Small intestine (tissue), 7 donors: Measurements from ENCODE around the gene NR2F1. TPM values are rescaled to one million over a fixed set of nuclear protein-coding genes. Genes with fewer than 3 reads are reported as not detected.

ENCODE experiments used
- DNase-seq, 2 donors: peaks; one replicate each; pipeline versions ENCODE4 v3.0.0 to v3.0.0-alpha.2; 2013
- FAIRE-seq: peaks from 2 replicates; lab custom pipeline; 2012; peaks lifted over from hg19 to GRCh38; lab: Jason Lieb, UNC
- H3K27ac ChIP-seq, 3 donors: one replicate each; pipeline ENCODE4 v1.5.1; 2013; ENCODE audit warnings: low read length in 2 of 3, mild to moderate bottlenecking in 2 of 3, control low read depth in 1 of 3, inconsistent platforms in 1 of 3, low read depth in 1 of 3, moderate library complexity in 1 of 3
- H3K27me3 ChIP-seq, 3 donors: one replicate each; pipeline ENCODE4 v1.6.1; 2013; ENCODE audit warnings: low read length in 3 of 3, inconsistent platforms in 1 of 3; ENCODE audit not compliant: control insufficient read depth in 3 of 3, insufficient read depth in 3 of 3
- H3K36me3 ChIP-seq, 3 donors: one replicate each; pipeline ENCODE4 v1.6.1; 2013; ENCODE audit warnings: low read length in 3 of 3, inconsistent platforms in 1 of 3, low read depth in 1 of 3, mild to moderate bottlenecking in 1 of 3, moderate library complexity in 1 of 3; ENCODE audit not compliant: control insufficient read depth in 3 of 3, insufficient read depth in 2 of 3
- H3K4me1 ChIP-seq, 3 donors: one replicate each; pipeline ENCODE4 v1.6.1; 2013; ENCODE audit warnings: low read length in 2 of 3, inconsistent platforms in 1 of 3, low read depth in 1 of 3, mild to moderate bottlenecking in 1 of 3, moderate library complexity in 1 of 3; ENCODE audit not compliant: control insufficient read depth in 3 of 3, insufficient read depth in 2 of 3
- H3K4me3 ChIP-seq, 3 donors: one replicate each; pipeline ENCODE4 v1.5.1; 2013; ENCODE audit warnings: low read length in 3 of 3, control low read depth in 1 of 3, inconsistent platforms in 1 of 3, low read depth in 1 of 3, mild to moderate bottlenecking in 1 of 3, moderate library complexity in 1 of 3
- H3K9me3 ChIP-seq, 2 donors: one replicate each; pipeline ENCODE4 v1.6.1; 2013; ENCODE audit warnings: low read depth in 1 of 2, low read length in 1 of 2; ENCODE audit not compliant: control insufficient read depth in 2 of 2, insufficient read depth in 1 of 2
- WGBS, 3 donors: extraction: QIAGEN DNeasy Blood & Tissue Kit; methylation state at CpG; one replicate each; pipeline ENCODE4 v1.1.7; 2013; 5-methylcytosine and 5-hydroxymethylcytosine counted together
- polyA plus RNA-seq, 4 donors: library from polyadenylated mRNA; stranded (reverse) in 3 of 4; unstranded in 1 of 4; fragments of 200-250 nt in 3 of 4; fragments of 120-200 nt in 1 of 4; gene quantifications; one replicate each; pipeline versions ENCODE4 v1.2.1 to v1.2.3, GENCODE V29; 2013
- donor health status: healthy with polysubstance abuse.
- donor health status: control.
- donor health status: control.
- donor health status: Bipolar disorder and iron deficiency.
- donor health status: healthy.

The NR2F1 gene
- polyA plus RNA-seq, 4 donors, result 0.67 to 12.1 (median 3.7) TPM

- Histone ChIP-seq H3K27ac (no peak overlapping the region), H3K36me3 (peaks cover 0 to 7% (median 0%) of the 10 kb centered on the region in 3 donors), H3K4me1 (peaks cover 0 to 18% (median 5%) of the 10 kb centered on the region in 3 donors), H3K4me3 (no peak overlapping the region), H3K9me3 (peaks cover 0 to 3% of the 10 kb centered on the region in 2 donors), H3K27me3 (peaks cover 12 to 78% (median 28%) of the 10 kb centered on the region in 3 donors)
- 36 to 44% (median 36%) methylated on average over 11 of the region's 11 CpGs for WGBS, 3 donors
- FAIRE-seq (no peak), DNase-seq (no peak)
Observed at GRCh38 chr5:93586736-93587596, 3.9 kb downstream of the NR2F1 start.

GRCh38 chr5:93587597-93588351, 4.8 kb downstream of the NR2F1 start:
- peaks cover 0 to 3% of the 10 kb centered on the region in 2 donors for H3K9me3 ChIP-seq
- H3K4me1 ChIP-seq, result peaks cover 0 to 14% (median 5%) of the 10 kb centered on the region in 3 donors
- no peak for FAIRE-seq
- 25 to 37% (median 30%) methylated on average over 58 to 59 of the region's 59 CpGs for WGBS, 3 donors
- H3K27ac ChIP-seq, result no peak overlapping the region
- no peak for DNase-seq
- no peak overlapping the region for H3K4me3 ChIP-seq
- peaks cover 12 to 72% (median 25%) of the 10 kb centered on the region in 3 donors for H3K27me3 ChIP-seq
- H3K36me3 ChIP-seq, result peaks cover 0 to 7% (median 0%) of the 10 kb centered on the region in 3 donors

- WGBS, 3 donors, result 15 to 33% (median 20%) methylated on average over 57 to 78 of the region's 78 CpGs
- Histone ChIP-seq H3K9me3 (peaks cover 0 to 3% of the 10 kb centered on the region in 2 donors), H3K36me3 (peaks cover 0 to 7% (median 0%) of the 10 kb centered on the region in 3 donors), H3K4me3 (peak overlapping the region in 1 of 3 donors; percentile 8), H3K4me1 (peaks cover 0 to 7% (median 3%) of the 10 kb centered on the region in 3 donors), H3K27me3 (peaks cover 12 to 72% (median 24%) of the 10 kb centered on the region in 3 donors), H3K27ac (no peak overlapping the region)
- DNase-seq, result no peak
- no peak for FAIRE-seq
Observed at GRCh38 chr5:93588352-93589151, 5.5 kb downstream of the NR2F1 start.

DNA sequence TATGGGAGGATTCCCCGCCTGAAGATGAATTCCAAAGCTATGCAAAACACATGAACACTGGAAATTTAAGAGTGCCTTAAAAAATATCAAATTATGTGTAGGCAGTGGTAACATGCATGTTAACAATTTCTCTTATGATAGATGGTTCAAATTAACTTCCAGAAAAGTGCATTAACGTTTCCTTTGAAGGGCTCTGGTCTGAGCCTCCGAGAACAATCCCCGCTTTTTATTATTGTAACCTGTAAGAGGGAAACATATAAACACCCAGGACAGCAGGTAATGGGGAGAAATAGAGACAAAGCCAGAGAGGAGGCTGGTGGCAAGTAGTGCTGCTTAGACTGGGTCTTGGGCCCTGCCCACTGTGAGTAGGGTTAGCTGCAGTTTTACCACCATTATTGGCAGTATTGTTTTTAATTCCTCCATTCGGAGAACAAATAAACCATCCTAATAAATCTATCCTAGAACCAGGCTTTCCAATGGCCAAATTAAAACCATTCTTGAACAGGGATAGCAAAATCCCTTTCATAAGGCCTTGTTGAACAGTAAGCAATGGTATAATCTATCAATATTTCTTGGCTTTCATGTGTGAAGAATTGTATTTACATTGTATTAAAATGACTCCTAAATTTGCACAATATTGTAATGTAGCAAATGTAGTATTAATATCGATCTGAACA, 6.3 kb downstream of the NR2F1 start:
- Histone ChIP-seq H3K27me3 (peaks cover 7 to 72% (median 25%) of the 10 kb centered on the region in 3 donors), H3K4me3 (no peak overlapping the region)

GRCh38 chr5:93589829-93590215, 6.8 kb downstream of the NR2F1 start:
- H3K9me3 ChIP-seq, result peaks cover 0 to 5% of the 10 kb centered on the region in 2 donors
- H3K4me1 ChIP-seq, result peaks cover 0 to 4% (median 3%) of the 10 kb centered on the region in 3 donors
- H3K4me3 ChIP-seq, result no peak overlapping the region
- FAIRE-seq (no peak), DNase-seq (no peak)
- H3K27me3 ChIP-seq, result peaks cover 5 to 76% (median 25%) of the 10 kb centered on the region in 3 donors
- WGBS, 3 donors, result 52 to 62% (median 58%) methylated on average over 2 of the region's 2 CpGs
- no peak overlapping the region for H3K27ac ChIP-seq
- peaks cover 0 to 7% (median 0%) of the 10 kb centered on the region in 3 donors for H3K36me3 ChIP-seq

More for the DNA sequence above, 6.3 kb downstream of the NR2F1 start:
- H3K9me3 ChIP-seq, result peaks cover 0 to 3% of the 10 kb centered on the region in 2 donors
- peaks cover 0 to 4% (median 3%) of the 10 kb centered on the region in 3 donors for H3K4me1 ChIP-seq
- no peak overlapping the region for H3K27ac ChIP-seq
- FAIRE-seq (no peak), DNase-seq (no peak)
- H3K36me3 ChIP-seq, result peaks cover 0 to 7% (median 0%) of the 10 kb centered on the region in 3 donors
- WGBS, 3 donors, result 71 to 76% (median 74%) methylated on average over 6 of the region's 6 CpGs

DNA sequence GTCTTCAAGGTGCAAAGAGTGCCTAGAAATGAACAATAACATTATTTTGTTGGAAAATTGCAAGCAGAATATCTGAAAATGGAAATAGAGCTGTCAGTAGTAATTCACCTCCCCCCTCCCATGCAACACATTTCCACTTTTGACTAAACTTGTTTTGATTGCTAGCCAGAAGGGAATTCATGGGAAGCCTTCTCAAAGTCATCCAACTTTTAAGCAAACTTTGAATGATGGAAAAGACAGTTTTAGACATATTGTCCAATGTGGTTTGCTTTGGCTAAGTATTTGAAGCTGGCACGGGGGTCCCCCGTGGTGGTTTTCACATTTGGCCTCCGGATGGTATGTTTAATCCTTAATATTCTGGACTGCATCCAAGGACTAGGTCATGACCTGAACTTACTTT, 7.5 kb downstream of the NR2F1 start:
- no peak overlapping the region for H3K27ac ChIP-seq
- H3K4me1 ChIP-seq, result peaks cover 0 to 4% (median 0%) of the 10 kb centered on the region in 3 donors
- FAIRE-seq (no peak), DNase-seq (no peak)
- H3K4me3 ChIP-seq, result no peak overlapping the region
- peaks cover 0 to 12% of the 10 kb centered on the region in 2 donors for H3K9me3 ChIP-seq
- H3K36me3 ChIP-seq, result peaks cover 0 to 11% (median 0%) of the 10 kb centered on the region in 3 donors
- WGBS, 3 donors, result 56 to 73% (median 57%) methylated on average over 3 of the region's 3 CpGs
- peaks cover 8 to 78% (median 29%) of the 10 kb centered on the region in 3 donors for H3K27me3 ChIP-seq

DNA sequence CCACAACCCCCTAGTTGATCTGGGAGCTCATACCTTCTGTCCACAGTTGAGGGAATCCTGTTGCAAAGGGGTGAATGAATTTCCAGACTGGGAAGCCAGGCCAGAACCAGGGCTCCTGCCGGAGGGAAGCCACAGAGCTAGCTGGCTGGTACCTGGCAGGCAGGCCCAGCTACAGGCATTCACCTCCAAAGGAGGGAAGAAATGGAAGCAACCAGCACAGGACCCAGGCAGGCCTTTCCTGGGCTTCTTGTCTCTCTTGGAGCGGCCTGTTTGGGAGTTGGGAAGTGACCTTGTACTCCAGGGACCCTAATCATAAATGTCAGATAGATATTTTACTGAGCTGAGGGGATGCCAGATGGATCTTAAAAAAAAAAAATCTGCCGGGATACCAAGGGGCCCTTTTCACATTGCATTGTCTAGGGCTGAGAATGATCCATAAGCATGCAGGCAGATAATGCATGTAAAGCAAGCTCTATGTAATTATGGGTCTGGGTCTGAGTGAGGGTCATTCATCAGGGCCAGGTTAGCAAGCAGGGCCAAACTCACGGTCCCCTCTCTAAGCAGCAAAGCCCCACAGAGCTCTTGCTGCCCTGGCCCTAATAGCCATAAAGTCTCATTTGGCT, 8.4 kb downstream of the NR2F1 start:
- Histone ChIP-seq H3K36me3 (peaks cover 0 to 11% (median 0%) of the 10 kb centered on the region in 3 donors), H3K4me3 (no peak overlapping the region), H3K9me3 (peaks cover 0 to 14% of the 10 kb centered on the region in 2 donors), H3K27me3 (peaks cover 8 to 78% (median 36%) of the 10 kb centered on the region in 3 donors), H3K27ac (no peak overlapping the region), H3K4me1 (peaks cover 0 to 8% (median 0%) of the 10 kb centered on the region in 3 donors)
- 72 to 81% (median 72%) methylated on average over 4 of the region's 4 CpGs for WGBS, 3 donors
- DNase-seq, result no peak
- FAIRE-seq, result no peak
